Raji (cell line): ENCODE data around the gene MACROD2.

Source experiments
- POLR2A ChIP-seq: IDR thresholded peaks from 2 replicates; pipeline ENCODE4 v1.6.1; 2011; ENCODE audit warnings: low read depth, low read length, control low read depth; ENCODE audit not compliant: insufficient read depth

MACROD2 gene

GRCh38 chr20:14422892-14423291, 427.6 kb downstream of the MACROD2 start:
- TF ChIP-seq POLR2A = no peak

- no peak for TF ChIP-seq POLR2A
Measured at GRCh38 chr20:14431568-14431967, 436.3 kb downstream of the MACROD2 start.

- no peak for TF ChIP-seq POLR2A
Measured at GRCh38 chr20:14432085-14432484, 436.8 kb downstream of the MACROD2 start.

GRCh38 chr20:14432597-14432996, 437.3 kb downstream of the MACROD2 start:
- no peak for TF ChIP-seq POLR2A

- no peak for TF ChIP-seq POLR2A
Measured at GRCh38 chr20:14434384-14435136, 439.2 kb downstream of the MACROD2 start.

- no peak for TF ChIP-seq POLR2A
Measured at GRCh38 chr20:14441201-14441600, 445.9 kb downstream of the MACROD2 start.

- no peak for TF ChIP-seq POLR2A
Measured at GRCh38 chr20:14444106-14444505, 448.8 kb downstream of the MACROD2 start.

GRCh38 chr20:14445310-14445709, 450.0 kb downstream of the MACROD2 start:
- no peak for TF ChIP-seq POLR2A

- TF ChIP-seq POLR2A = no peak
Measured at GRCh38 chr20:14445902-14446301, 450.6 kb downstream of the MACROD2 start.

- no peak for TF ChIP-seq POLR2A
Measured at GRCh38 chr20:14446446-14446845, 451.1 kb downstream of the MACROD2 start.

- TF ChIP-seq POLR2A = no peak
Measured at GRCh38 chr20:14449323-14449722, 454.0 kb downstream of the MACROD2 start.

GRCh38 chr20:14450256-14450655, 454.9 kb downstream of the MACROD2 start:
- TF ChIP-seq POLR2A = no peak

GRCh38 chr20:14451458-14451857, 456.1 kb downstream of the MACROD2 start:
- TF ChIP-seq POLR2A = no peak

- no peak for TF ChIP-seq POLR2A
Measured at GRCh38 chr20:14453259-14453658, 457.9 kb downstream of the MACROD2 start.

- no peak for TF ChIP-seq POLR2A
Measured at GRCh38 chr20:14454296-14454695, 459.0 kb downstream of the MACROD2 start.

- no peak for TF ChIP-seq POLR2A
Measured at GRCh38 chr20:14470231-14470899, 475.0 kb downstream of the MACROD2 start.

GRCh38 chr20:14470977-14471661, 475.8 kb downstream of the MACROD2 start:
- TF ChIP-seq POLR2A = no peak

- no peak for TF ChIP-seq POLR2A
Measured at GRCh38 chr20:14477125-14477524, 481.8 kb downstream of the MACROD2 start.
